GM18519 (cell line): ENCODE data around the gene CLEC4G.
"Not testable (repeated sequence)": the region's sequence is repeated elsewhere in the genome, so short reads cannot be mapped to it uniquely, and the experiment has no call there.

Experiments
- ATAC-seq: cut with Tn5 transposase; IDR thresholded peaks from one replicate; pipeline ENCODE4 v1.9.1; 2021; ENCODE audit warnings: mild to moderate bottlenecking, moderate library complexity; ENCODE audit not compliant: unreplicated experiment, low FRiP score

Gene CLEC4G

DNA sequence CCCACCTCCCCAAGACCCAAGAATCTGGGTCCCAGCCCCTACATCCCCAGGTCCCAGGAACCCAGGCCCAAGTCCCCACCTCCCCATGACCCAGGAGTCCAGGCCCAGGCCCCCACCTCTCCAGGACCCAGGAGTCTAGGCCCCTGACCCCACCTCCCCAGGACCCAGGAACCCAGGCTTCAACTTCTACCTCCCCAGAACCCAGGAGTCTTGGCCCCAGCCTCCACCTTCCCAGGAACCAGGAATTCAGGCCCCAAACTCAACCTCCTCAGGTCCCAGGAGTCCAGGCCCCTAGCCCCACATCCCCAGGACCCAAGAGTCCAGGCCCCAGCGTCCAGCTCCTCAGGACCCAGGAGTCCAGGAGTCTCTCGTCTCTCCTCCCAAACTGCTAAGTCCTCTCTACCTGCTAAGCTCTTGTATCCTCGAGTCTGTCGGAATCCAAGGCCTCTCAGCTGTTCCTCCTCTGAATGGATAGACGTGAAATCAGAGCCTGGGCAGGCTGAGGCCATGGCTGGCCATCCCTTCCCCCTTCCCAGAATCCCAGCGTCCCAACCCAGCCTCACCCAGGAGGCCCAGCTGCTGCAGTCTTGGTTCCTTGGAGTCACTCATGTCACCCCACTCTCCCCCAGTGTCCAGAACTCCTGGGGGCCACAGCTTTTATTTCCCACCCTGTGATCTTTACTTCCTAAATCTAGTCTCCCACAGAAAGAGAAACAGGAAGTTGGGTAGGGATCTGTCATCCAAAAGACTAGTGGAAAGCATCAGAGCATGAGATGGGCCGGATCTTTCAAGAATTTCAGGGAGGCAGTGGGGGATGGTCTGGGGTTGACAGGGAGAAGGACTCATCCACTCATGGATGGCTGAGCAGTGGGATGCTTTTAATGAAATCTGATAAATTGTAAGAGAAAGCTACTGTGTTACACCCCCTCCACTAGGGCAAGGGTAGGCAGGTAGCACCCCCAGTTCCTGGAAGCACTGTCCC is 15.3 kb upstream of the CLEC4G start, which contains the start of gene CD209:
CD209 (minus strand) TSS at position 632 of the 982 bp plus-strand sequence; CDS start at position 609, 23 bp downstream.
- no peak for ATAC-seq

DNA sequence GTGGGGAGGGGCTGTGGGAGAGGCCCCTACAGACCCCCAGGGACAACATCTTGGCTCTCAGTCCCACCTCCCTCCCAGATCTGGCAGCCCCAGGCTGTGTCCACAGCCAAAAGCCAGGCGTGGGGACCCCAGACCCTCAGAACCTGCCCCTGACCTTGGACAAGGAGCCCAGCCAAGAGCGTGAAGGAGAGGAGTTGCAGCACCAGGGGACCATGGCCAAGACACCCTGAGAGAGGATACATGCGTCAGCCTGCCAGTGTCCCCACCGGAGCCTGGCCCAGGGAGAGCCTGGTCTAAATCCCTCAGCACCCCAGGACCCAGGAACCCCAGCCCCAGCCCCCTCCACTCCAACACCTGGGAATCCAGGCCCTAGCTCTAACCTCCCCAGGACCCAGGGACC is 14.4 kb upstream of the CLEC4G start:
- ATAC-seq: not testable (repeated sequence)

DNA sequence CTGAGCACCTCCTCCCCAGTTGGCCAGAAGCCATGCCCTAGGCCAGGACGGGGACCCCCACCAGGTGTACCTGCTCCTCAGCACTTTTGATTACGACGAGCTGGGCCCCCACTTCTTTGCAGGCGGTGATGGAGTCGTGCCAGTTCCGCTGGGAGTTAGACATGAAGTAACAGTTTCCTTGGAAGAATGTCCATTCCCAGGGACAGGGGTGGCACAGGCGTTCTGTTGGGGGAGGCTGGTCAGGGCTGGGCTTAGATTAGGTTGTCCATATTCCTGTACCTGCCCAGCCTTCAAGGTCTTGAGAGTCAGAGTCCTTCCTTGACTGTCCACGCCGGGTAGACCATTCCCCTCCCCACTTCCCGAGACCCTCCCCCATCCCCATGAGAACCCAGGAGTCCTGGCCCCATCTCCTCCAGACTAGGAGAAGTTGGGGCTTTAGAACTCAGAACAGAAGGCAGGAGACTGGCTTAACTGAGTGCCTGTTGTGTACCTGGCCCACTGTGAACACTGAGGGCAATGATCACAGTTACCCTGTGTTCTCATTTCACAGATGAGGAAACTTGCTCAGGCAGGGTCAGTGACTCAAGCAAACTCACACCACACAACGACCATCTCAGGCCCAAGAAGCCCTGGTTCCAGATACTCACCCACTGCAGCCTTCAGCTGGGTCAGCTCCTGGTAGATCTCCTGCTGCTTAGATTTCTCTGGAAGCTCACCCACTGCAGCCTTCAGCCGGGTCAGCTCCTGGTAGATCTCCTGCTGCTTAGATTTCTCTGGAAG is 13.2 kb upstream of the CLEC4G start:
- ATAC-seq: no peak

DNA sequence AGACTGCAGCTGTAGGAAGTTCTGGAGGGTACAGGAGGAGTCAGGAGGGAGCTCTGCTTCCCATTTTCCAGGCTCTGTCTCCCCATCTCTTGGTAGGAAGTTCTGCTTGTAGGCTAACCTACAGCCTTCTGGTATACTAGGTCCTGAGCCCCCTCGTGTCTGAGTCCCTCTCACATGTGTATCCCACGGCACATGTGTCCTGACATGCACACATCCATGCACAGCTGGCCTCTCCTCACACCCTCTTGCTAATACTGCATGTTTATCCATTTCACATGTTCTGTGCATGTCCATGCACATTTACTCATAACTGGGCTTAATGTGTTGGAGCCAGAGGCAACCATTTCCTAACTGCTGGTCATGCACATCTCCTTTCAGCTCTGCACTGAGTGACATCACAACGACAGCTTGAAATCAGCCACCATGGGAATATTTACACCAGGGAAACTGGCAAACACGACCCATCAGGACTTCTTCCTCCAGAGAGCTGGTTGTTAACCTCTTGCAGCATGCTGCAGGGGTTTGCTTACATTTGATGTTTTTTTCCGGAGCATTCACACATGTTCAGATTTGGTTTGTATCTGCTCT is 12.4 kb upstream of the CLEC4G start:
- no peak for ATAC-seq

DNA sequence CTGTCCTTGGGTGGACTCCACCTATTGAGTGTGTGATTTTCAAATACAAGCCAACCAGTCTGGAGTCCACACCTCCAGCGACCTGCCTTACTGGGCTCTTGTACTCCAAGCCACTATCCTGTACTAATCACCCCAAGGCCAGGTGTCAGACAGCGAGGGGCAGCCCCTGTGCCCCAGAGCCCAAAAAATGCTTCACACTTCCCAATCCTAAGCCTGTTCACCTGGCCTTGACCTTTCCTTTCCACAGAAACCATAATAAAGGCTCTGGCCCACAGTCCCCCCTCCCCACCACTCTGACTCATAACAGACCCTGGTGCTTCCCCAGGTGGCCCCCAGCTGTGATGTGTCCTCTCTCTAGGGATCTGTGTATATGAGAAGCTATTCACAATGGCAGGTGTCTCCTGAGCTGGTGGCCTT is 11.5 kb upstream of the CLEC4G start:
- ATAC-seq: no peak

DNA sequence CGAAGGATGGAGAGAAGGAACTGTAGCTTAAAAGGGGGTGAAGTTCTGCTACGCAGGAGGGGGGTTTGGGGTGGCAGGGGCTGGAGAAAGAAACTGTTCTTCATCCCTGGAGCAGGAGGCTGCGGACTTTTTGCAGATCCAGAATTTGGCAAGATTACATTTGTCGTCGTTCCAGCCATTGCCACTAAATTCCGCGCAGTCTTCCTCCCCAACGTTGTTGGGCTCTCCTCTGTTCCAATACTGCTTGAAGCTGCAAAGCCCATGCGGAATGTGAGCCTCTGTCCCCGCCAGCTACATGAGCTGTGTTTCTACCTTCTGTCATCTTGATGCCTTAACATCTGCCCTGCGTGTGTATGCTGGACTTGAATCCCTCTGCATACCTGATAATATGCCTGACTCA is 11.1 kb upstream of the CLEC4G start:
- no peak for ATAC-seq

DNA sequence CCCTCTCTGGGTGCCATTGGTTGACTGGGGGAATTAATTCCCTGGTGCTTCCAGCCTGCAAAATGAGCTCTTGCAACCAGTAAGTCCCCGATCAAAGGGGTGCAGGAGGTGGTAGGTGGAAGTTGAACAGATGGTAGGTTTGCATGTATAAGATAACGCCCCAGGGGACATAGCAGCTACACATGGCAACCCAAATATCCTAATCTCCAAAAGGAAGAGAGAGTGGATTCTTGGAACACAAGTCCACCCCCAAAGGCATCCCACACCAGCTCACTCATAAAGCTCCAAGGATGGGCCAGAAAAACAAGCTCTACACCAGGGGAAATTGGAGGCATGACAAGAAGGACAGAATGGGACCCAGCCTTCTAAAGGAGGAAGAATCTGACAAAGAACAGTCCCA is 10.7 kb upstream of the CLEC4G start:
- no peak for ATAC-seq

DNA sequence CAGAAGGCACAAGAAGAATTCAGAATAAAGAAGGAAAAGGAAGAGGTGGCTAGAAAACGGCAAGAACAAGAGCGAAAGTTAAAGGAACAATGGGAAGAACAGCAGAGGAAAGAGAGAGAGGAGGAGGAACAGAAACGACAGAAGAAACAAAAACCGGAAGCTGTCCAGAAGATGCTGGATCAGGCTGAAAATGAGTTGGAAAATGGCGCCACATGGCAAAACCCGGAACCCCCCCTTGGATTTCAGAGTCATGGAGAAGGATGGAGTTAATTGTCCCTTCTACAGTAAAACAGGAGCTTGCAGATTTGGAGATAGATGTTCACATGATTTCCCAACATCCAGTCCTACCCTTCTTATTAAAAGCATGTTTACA is 8.8 kb upstream of the CLEC4G start:
- no peak for ATAC-seq

DNA sequence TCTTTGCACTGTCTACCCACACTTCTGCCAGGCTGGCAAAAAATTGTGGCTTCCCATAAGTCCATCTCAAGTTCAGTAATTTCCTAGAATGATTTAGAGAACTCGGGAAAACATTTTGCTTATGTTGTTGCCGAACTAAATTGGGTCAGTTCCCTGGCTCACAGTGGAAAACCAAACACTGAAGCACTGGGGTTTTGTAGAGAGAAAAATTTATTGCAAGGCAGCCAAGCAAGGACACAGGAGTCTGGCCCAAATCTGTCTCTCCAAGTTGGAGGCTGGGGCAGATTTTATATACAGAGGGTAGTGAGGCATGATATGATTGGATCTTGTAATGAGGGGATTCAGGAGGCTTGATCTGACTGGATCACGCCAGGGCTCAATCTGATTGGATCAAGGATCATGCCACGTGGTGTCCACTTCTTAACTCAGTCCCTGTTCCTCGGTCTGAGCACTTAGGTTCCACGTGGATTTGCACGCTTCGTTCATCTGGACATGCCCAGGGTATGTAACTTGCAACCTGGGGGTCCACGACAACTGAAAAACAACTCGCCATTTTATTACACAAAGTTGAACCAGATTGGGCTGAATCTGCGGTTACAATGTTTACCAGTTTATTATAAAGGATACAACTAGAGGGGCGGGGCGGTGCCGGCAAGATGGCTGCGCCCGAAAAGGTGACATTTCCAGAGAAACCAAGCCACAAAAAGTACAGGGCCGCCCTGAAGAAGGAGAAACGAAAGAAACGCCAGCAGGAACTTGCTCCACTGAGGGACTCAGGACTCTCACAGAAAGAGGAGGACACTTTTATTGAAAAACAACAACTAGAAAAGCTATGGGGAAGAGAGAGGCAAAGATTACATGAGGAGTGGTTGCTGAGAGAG is 8.1 kb upstream of the CLEC4G start:
- ATAC-seq: no peak

DNA sequence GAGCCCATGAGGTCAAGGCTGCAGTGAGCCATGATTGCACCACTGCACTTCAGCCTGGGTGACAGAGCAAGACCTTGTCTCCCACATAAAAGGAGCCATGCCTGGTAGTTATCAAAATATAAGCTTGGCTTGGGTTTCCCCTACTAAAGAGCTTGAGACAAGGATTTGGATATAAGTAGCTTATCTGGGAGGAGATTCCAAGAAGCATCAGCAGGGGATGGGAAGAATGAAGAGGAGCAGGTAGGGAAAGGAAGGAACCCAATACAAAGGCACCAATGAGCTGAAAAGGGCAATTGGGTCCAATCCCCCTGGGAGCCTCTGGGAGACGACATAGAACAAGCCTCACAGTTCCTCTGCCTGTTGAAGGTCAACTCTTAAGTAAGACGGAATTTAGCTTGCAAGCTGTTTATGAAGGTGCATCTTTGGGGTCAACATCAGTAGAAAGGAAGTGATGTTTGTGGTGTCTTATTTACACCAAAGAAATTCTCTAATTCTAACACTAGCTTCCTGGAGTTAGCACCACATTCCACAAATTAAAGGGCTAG is 7.4 kb upstream of the CLEC4G start:
- ATAC-seq: no peak

DNA sequence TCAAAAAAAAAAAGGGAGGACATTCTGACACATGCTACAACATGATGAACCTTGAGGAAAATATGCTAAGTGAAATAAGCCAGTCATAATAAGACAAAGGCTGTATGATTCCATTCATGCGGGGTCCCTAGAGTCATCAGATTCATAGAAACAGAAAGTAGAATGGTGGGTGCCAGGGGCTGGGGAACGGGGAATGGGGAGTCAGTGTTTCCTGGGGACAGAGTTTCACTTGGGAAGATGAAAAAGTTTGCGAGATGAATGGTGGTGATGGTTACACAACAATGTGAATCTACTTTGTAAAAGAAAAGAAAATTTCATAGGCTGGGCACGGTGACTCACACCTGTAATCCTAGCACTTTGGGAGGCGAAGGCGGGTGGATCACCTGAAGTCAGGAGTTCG is 6.1 kb upstream of the CLEC4G start:
- ATAC-seq: no peak

DNA sequence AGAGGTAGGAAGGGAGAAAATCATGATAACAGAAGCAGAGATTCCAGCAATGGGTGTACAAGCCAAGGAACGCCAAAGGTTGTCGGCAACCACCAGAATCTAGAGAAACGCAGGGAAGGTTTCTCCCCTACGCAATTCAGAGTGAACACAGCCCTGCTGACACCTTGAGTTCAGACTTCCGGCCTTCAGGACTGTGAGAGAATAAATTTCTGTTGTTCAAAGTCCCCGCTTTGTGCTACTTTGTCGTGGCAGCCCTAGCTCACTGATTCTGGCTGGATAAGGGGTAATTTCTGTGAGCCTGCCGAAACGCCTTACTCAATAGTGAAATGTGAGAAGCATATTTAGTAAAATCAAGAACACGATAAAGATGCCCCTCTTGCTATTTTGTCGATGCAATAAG is 5.3 kb upstream of the CLEC4G start:
- no peak for ATAC-seq

DNA sequence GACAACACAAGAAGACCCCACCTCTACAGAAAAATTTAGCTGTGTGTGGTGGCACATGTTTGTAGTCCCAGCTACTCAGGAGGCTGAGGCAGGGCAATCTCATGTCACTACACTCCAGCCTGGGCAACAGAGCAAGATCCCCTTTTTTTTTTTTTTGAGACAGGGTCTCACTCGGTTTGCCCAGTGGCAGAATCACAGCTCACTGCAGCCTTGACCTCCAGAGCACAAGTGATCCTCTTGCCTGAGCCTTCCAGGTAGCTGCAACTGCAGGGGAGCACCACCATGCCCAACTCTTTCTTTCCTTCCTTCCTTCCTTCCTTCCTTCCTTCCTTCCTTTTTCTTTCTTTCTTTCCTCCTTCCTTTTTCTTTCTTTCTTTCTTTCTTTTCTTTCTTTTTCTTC is 4.2 kb upstream of the CLEC4G start:
- no peak for ATAC-seq

DNA sequence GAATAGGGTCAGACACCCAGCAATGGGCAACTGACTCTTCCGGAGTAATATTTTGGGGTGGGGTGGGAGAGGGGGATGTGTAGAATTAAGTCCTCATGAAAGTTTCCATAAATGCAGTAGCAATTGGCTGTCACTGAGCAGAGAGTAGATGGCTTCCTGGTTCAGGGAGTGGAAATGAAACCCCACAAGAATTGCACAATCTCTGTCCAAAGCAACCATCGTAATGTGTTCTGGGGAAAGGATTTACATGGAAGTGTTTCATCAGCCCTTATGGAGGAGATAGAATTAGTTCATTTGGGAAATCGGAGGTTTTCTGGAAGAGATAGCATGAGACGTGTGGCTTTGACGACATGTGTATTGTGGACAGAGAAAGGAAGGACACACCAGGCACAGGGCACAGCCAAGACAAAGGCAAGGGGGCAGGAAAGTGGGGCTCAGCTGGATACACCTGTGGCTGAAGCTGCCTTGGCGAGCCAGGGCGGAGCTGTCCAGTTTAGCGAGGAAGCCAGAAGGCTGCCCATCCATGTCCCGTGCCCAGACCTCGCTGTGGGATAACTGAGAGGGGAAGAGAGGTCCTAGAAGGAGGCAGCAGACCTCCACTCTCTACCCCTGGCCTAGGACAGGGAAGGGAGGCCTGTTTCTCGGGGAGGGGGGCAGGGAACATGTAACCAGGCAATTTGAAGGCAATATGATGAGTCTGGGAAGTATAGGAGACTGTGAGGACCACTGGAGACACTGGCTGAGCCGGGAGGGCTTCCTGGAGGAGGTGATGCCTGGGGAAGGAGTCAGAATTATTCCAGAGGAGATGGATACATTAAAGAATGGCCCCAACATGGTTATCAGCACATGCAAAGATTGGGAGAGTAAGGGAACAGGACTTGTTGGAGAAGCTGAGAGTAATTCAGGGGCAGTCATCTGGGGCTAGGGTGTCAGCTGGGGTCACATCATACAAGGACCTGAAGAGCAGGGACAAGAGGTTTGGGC is 2.6 kb upstream of the CLEC4G start:
- ATAC-seq: no peak

DNA sequence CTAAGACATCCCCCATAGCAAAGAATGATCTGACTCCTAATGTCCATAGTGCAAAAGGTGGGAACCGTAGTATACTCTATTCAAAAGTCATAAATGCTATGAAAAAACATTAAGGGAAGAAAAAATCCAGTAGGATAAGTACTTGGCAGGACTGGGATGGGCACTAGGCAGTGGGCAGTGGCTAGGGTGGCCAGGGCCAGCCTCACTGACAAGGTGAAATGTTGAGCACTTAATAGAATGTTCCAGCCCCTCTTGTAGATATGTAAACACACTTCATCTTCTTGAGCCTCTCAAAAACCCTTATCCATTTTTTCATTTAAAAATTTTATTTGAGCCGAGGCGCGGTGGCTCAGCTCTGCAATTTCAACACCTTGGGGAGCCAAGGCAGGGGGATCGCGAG is 1.5 kb upstream of the CLEC4G start:
- no peak for ATAC-seq

DNA sequence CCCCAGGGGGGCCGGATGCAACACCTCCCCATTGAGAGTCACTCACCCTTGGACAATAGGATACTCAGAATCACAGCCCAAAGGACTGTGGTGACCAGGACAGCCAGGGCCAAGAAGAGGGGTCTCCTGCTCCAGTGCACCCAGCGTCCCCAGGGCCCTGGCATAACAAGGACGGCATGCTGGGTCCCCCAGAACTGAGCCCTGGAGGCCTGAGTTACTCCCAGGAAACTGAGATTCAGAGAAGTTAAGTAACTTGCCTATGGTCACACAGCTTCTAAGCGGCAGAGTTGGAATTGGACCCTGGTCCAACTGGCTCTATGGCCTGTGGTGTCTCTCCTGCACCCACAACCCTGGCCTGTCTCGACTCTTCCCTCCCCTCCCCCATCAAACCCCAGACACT is 295 bp downstream of the CLEC4G start:
- no peak for ATAC-seq

DNA sequence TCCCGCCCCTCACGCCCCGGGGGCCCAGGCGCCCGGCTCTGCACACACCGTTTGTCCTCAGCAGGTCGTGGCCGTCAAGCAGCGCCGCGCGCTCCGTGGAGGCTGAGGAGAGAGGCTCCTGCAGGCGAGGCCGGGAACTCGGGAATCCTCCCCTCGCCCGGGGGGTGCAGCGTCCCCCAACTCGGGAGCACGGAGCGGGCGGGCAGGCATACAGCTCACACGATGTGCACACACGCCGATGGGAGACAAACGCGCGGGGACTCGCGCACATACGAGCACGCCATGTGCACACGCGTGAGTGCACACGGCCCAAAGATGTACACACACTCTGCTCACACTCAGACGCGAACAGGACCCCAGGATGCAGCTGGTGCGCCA is 703 bp downstream of the CLEC4G start:
- no peak for ATAC-seq

DNA sequence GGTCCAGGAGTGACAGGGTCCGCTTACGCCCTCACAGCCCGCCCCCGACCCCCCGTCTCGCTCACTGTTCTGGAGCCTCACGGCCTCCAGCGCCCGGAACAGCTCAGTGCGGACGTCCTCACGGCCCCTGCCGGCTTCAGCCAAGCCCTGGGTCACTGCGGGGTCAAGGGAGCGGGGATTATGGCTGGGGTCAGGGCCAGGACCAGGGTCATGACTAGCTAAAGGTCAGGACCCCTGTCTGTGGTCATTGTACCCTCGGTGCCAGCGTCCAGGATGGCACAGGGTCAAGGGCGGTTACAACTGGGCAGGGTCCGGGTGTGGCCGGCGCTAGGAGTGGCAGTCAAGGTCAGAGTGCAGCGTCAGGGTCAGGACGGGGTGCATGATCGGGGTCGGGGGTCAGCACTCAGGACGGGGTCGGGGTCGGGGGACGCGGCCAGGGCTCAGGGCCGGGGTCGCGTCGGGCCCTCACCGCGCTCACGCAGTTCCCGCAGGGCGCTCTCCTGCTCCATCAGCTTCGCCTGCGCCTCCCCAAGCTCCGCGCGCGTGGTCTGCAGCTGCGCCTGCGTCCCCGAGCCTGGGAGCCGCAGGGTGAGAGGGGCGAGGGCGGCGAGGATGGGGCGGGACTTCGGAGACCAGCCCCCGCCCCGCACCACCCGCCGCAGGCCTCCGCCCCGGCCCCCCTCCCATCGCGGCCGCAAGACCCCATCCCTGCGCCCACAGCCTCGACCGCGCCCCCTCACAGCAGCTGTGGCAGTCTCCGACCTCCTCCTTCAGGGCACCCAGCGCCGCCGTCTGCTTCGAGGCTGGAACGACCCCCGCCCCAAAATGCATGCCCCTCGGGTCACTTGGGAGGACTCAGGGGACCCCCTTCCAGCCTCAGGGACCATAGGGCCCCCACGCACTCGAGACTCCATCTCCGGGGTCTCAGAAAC is 1.4 kb downstream of the CLEC4G start:
- no peak for ATAC-seq
